Vagina (tissue), 2 donors: ENCODE measurements around the gene FIBCD1. TPM values are rescaled to one million over a fixed set of nuclear protein-coding genes. Genes with fewer than 3 reads are reported as not detected.

Source experiments
- DNase-seq, 2 donors: peaks; one replicate each; pipeline ENCODE4 v3.0.0-alpha.2; 2017; ENCODE audit errors: extremely low spot score in 2 of 2
- H3K27ac ChIP-seq: fragments of 200-600 bp; sonication (generic); one replicate; pipeline ENCODE4 v1.5.1; 2019
- H3K27me3 ChIP-seq: fragments of 200-600 bp; sonication (generic); one replicate; pipeline ENCODE4 v1.5.1; 2019
- H3K36me3 ChIP-seq, 2 donors: fragments of 200-600 bp; sonication (generic); one replicate each; pipeline ENCODE4 v1.5.1; 2017 to 2019
- H3K4me1 ChIP-seq: fragments of 200-600 bp; sonication (generic); one replicate; pipeline ENCODE4 v1.5.1; 2019
- H3K4me3 ChIP-seq, 2 donors: fragments of 200-600 bp; sonication (generic); 1 replicate in 1 of 2; 2 replicates in 1 of 2; pipeline ENCODE4 v1.5.1; 2016 to 2019
- H3K9me3 ChIP-seq: fragments of 200-600 bp; sonication (generic); one replicate; pipeline ENCODE4 v1.5.1; 2019
- CTCF ChIP-seq, 3 experiments: fragments of 450-650 bp in 2 of 3; fragments of 200-600 bp in 1 of 3; sonication (generic) in 1 of 3; IDR thresholded peaks; one replicate each; pipeline ENCODE4 v1.5.1; 2017 to 2019; ENCODE audit warnings: antibody characterized with exemption in 3 of 3, mild to moderate bottlenecking in 2 of 3, moderate library complexity in 2 of 3
- POLR2A ChIP-seq, 2 donors: fragments of 450-650 bp; IDR thresholded peaks; one replicate each; pipeline ENCODE4 v1.6.1; 2017; ENCODE audit warnings: antibody characterized with exemption in 2 of 2, mild to moderate bottlenecking in 2 of 2, moderate library complexity in 2 of 2
- POLR2AphosphoS5 ChIP-seq, 2 donors: sonication (generic); formaldehyde crosslinking; IDR thresholded peaks; one replicate each; pipeline ENCODE4 v1.9.0; 2017; ENCODE audit warnings: antibody characterized with exemption in 2 of 2, mild to moderate bottlenecking in 2 of 2, low read depth in 1 of 2; ENCODE audit not compliant: insufficient read depth in 1 of 2
- intact Hi-C: fragments of 100-400 bp; cut with DNase I; formaldehyde crosslinking; loops from one replicate; pipeline ENCODE4 v1.15.1; 2023
- total RNA-seq: library from RNA; depleted of rRNA; stranded (reverse); fragments of >200 nt; gene quantifications from one replicate; pipeline ENCODE4 v1.2.3, GENCODE V29; 2016

Gene FIBCD1
- total RNA-seq, 1 donor from 2014 or later, result not detected

DNA sequence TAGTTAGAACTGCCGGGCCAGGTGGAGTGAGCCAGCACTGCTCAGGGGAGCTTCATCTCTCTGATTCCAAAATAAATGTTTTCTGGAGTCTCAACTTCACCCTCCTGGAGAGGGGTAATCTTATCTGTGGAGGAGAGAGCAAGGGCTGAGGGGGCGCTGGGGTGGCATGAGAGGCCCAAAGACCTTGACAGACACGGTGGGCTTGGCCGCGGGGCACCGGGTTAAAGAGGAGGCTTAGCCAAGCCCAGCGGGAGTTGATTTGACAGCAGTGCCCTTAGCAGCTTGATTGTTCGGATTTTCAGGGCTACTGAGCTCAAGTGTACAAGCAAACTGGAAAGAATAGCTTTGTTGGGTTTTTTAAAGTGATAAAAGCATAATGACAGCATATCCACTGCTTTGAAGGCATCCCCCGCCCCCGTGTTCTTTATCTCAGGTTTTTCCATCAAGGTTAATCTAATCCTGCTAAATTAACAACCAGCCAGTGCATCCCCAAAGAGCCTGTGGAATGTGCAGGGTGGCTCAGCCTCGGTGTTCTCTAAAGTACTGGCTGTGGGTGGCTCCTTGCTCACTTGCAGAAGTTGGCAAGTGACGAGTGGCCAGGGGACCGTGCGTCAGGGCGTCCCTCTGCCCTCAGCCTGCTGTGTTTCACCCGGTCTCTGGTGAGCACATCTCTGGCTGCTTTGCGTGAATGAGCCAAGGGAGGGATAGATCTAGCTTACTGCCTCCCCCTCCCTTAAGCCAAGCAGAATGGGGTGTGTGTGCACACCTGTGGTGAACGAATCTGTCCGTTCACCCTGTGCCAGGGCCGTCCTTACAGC, 48.0 kb downstream of the FIBCD1 start:
- TF ChIP-seq CTCF (IDR thresholded peaks at IDR 0.05) (no peak), POLR2A (IDR thresholded peaks at IDR 0.05) (no peak), POLR2AphosphoS5 (IDR thresholded peaks at IDR 0.05; ENCODE audit: insufficient read depth in 1 of 2, low read depth in 1 of 2) (no peak)
- Histone ChIP-seq H3K4me1 (peaks cover 41% of the 10 kb centered on the region), H3K27me3 (no peaks in the 10 kb centered on the region), H3K9me3 (no peaks in the 10 kb centered on the region), H3K4me3 (no peak overlapping the region), H3K27ac (no peak overlapping the region), H3K36me3 (peaks cover 0 to 46% of the 10 kb centered on the region in 2 donors)
- intact Hi-C loops, result no loop called here
- no peak for DNase-seq

- Histone ChIP-seq H3K27me3 (no peaks in the 10 kb centered on the region), H3K36me3 (peaks cover 0 to 56% of the 10 kb centered on the region in 2 donors), H3K4me3 (no peak overlapping the region), H3K9me3 (no peaks in the 10 kb centered on the region), H3K27ac (no peak overlapping the region), H3K4me1 (peaks cover 31% of the 10 kb centered on the region)
- DNase-seq, result no peak
- TF ChIP-seq POLR2AphosphoS5 (IDR thresholded peaks at IDR 0.05; ENCODE audit: insufficient read depth in 1 of 2, low read depth in 1 of 2) (no peak), CTCF (IDR thresholded peaks at IDR 0.05) (no peak), POLR2A (IDR thresholded peaks at IDR 0.05) (no peak)
- intact Hi-C loops, result no loop called here
Measured at GRCh38 chr9:130890124-130890523, 48.9 kb downstream of the FIBCD1 start.

GRCh38 chr9:130888146-130888885, 50.7 kb downstream of the FIBCD1 start:
- Histone ChIP-seq H3K4me1 (peaks cover 13% of the 10 kb centered on the region), H3K27me3 (no peaks in the 10 kb centered on the region), H3K9me3 (no peaks in the 10 kb centered on the region), H3K4me3 (no peak overlapping the region), H3K36me3 (peaks cover 0 to 72% of the 10 kb centered on the region in 2 donors), H3K27ac (no peak overlapping the region)
- no peak for TF ChIP-seq POLR2A (IDR thresholded peaks at IDR 0.05)
- no peak for TF ChIP-seq CTCF (IDR thresholded peaks at IDR 0.05)
- no peak for TF ChIP-seq POLR2AphosphoS5 (IDR thresholded peaks at IDR 0.05; ENCODE audit: insufficient read depth in 1 of 2, low read depth in 1 of 2)
- intact Hi-C loops, result no loop called here
- DNase-seq, result no peak

DNA sequence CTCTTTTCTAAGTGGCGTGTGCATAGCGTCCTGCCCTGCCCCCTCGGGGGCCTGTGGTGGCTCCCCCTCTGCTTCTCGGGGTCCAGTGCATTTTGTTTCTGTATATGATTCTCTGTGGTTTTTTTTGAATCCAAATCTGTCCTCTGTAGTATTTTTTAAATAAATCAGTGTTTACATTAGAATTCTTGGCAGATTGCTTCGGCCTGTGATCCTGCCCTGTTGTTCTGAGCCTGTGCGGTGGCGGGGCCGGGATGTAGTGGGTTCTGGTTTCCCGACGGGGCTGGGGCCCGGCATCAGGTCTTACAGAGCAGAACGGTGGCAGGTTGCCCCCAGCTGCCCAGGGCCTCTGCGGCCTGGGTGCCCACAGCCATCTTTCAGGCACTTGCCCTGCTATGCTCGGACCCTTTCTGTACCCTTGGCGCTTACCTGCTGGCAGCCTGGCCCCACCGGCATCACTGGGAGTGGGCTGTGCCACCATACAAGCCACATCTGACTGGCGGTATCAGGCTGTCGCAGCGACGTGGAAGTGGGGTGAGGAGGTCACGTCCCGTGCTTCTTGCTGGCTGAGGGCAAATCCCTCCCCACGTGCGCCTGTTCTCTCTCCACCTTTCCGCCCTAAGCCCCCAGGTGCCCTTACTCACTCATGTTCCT, 51.4 kb downstream of the FIBCD1 start:
- no peak overlapping the region for H3K27ac ChIP-seq
- H3K4me3 ChIP-seq, result no peak overlapping the region
- H3K9me3 ChIP-seq, result no peaks in the 10 kb centered on the region
- H3K4me1 ChIP-seq, result peaks cover 6% of the 10 kb centered on the region
- H3K36me3 ChIP-seq, result peaks cover 0 to 73% of the 10 kb centered on the region in 2 donors
- TF ChIP-seq CTCF (IDR thresholded peaks at IDR 0.05), result no peak
- TF ChIP-seq POLR2A (IDR thresholded peaks at IDR 0.05), result no peak
- TF ChIP-seq POLR2AphosphoS5 (IDR thresholded peaks at IDR 0.05; ENCODE audit: insufficient read depth in 1 of 2, low read depth in 1 of 2), result no peak
- intact Hi-C loops, result no loop called here
- DNase-seq, result no peak
- no peaks in the 10 kb centered on the region for H3K27me3 ChIP-seq
